Large intestine (tissue), 3 donors: Measurements from ENCODE around the gene UBE4B. TPM values are rescaled to one million over a fixed set of nuclear protein-coding genes. Genes with fewer than 3 reads are reported as not detected.
"Not testable (repeated sequence)": the region's sequence is repeated elsewhere in the genome, so short reads cannot be mapped to it uniquely, and the experiment has no call there.

Experiments used
- DNase-seq, 2 donors: peaks; one replicate each; pipeline versions ENCODE4 v3.0.0 to v3.0.0-alpha.2; 2013
- H3K27ac ChIP-seq: one replicate; pipeline ENCODE4 v1.5.1; 2013; ENCODE audit warnings: low read length
- H3K27me3 ChIP-seq: 2 replicates; pipeline ENCODE4 v1.6.1; 2013; ENCODE audit warnings: low read length; ENCODE audit not compliant: control insufficient read depth, insufficient read depth
- H3K36me3 ChIP-seq: 2 replicates; pipeline ENCODE4 v1.6.1; 2013; ENCODE audit warnings: low read length; ENCODE audit not compliant: control insufficient read depth, insufficient read depth
- H3K4me1 ChIP-seq: one replicate; pipeline ENCODE4 v1.6.1; 2013; ENCODE audit warnings: low read length; ENCODE audit not compliant: control insufficient read depth, insufficient read depth
- H3K4me3 ChIP-seq: one replicate; pipeline ENCODE4 v1.5.1; 2013; ENCODE audit warnings: low read length
- H3K9me3 ChIP-seq: one replicate; pipeline ENCODE4 v1.6.1; 2013; ENCODE audit warnings: mild to moderate bottlenecking, low read depth, low read length, moderate library complexity; ENCODE audit not compliant: control insufficient read depth
- WGBS: methylation state at CpG from one replicate; pipeline ENCODE4 v1.1.5; 2013; ENCODE audit warnings: low lambda C conversion rate; ENCODE audit not compliant: insufficient coverage; 5-methylcytosine and 5-hydroxymethylcytosine counted together
- polyA plus RNA-seq: library from polyadenylated mRNA; unstranded; fragments of 120-200 nt; gene quantifications from one replicate; pipeline ENCODE4 v1.2.1, GENCODE V29; 2013

The UBE4B gene
- polyA plus RNA-seq, 1 donor = 49.1 TPM

DNA sequence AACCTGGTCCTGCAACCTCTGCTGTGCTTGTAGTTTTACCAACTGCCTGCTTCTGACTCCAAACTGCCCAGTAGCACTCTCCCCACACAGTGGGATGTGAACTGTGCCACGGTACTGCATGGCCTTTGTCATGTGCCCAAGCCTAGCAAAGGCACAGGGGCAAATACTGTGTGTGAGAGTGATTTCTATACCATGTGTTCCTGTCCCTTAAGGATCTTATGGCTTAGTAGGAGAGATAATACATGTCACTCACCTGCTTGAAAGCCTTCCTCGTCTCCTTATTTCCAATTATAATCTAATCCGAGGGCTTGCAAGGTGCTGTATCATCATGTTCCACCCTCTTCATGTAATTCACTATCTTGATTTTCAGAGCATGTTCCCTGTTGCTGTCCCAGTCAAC, 51.3 kb downstream of the UBE4B start:
- no peaks in the 10 kb centered on the region for H3K9me3 ChIP-seq
- H3K4me1 ChIP-seq = peaks cover 9% of the 10 kb centered on the region
- DNase-seq = peak in 1 of 2 donors; percentile 27
- WGBS = 80% methylated on average over 1 of the region's 3 CpGs
- H3K36me3 ChIP-seq = peaks cover 15% of the 10 kb centered on the region
- H3K27ac ChIP-seq = no peak overlapping the region
- H3K4me3 ChIP-seq = no peak overlapping the region
- no peaks in the 10 kb centered on the region for H3K27me3 ChIP-seq

DNA sequence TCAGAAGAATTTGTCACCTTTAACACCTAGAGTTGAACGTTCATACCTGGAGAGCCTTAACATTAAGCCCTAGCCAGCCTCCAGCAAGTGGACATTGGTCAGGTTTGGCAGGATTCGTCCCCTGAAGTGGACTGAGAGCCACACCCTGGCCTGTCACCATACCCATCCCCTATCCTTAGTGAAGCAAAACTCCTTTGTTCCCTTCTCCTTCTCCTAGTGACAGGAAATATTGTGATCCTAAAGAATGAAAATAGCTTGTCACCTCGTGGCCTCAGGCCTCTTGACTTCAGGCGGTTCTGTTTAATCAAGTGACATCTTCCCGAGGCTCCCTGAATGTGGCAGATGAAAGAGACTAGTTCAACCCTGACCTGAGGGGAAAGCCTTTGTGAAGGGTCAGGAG, 52.3 kb downstream of the UBE4B start:
- no CpG with 5 or more reads among the region's 5 CpGs for WGBS
- no peak for DNase-seq
- peaks cover 13% of the 10 kb centered on the region for H3K36me3 ChIP-seq

DNA sequence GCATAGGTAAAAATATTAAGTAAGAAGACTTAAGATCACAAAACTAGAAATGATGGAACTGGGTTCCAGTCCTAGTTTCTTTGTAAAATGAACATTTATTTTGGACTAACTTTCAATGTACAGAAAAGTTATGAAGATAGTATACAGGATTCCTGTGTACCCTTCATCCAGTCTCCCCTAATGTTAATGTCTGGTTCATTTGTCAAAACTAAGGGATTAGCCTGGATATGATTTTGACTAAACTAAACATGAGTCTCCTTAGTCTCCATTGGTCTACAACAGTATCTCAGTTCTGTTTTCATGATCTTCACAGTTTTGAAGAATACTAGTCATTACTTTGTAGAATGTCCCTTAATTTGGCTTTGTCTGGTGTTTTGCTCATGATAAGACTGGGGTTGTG, 54.5 kb downstream of the UBE4B start:
- Histone ChIP-seq H3K27ac (no peak overlapping the region), H3K36me3 (peaks cover 8% of the 10 kb centered on the region), H3K9me3 (no peaks in the 10 kb centered on the region), H3K4me3 (no peak overlapping the region), H3K4me1 (peaks cover 9% of the 10 kb centered on the region), H3K27me3 (no peaks in the 10 kb centered on the region)
- DNase-seq = no peak

More for the DNA sequence above, 52.3 kb downstream of the UBE4B start:
- no peak overlapping the region for H3K27ac ChIP-seq
- H3K4me1 ChIP-seq = peaks cover 9% of the 10 kb centered on the region
- no peaks in the 10 kb centered on the region for H3K9me3 ChIP-seq
- no peaks in the 10 kb centered on the region for H3K27me3 ChIP-seq
- no peak overlapping the region for H3K4me3 ChIP-seq

DNA sequence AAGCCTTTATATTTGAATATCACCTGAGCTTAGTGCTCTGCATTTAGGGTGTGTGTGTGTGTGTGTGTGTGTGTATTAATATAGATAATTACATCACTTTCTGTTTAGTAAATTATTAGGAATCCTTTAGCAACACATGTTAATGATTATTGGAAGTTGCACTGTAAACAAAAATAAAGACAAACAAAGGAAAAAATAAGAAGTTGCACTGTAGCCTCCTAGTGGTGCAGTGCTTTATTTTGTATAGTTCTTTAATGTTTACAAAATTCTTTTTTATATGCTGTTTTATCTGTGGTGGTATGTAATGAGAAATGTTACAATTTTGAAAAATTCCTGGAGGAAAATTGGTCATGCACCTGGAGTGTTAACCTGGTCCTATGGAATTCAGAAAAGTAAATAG, 69.2 kb downstream of the UBE4B start:
- Histone ChIP-seq H3K4me3 (no peak overlapping the region), H3K4me1 (peaks cover 29% of the 10 kb centered on the region), H3K27me3 (no peaks in the 10 kb centered on the region), H3K27ac (no peak overlapping the region), H3K36me3 (peaks cover 39% of the 10 kb centered on the region), H3K9me3 (no peaks in the 10 kb centered on the region)
- DNase-seq = no peak

DNA sequence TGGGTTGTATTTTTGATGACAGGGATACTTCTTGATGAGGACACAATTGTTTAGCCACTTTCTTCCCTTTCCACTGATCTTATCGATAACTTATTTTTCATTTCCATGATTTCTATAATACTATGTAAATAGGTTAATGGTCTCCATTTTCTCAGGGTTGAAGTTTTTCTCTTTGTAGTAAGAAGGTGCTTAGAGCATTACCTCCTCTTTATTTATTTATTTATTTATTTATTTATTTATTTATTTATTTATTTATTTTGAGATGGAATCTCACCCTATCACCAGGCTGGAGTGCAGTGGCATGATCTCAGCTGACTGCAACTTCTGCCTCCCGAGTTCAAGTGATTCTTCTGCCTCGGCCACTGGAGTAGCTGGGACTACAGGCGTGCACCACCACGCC, 70.4 kb downstream of the UBE4B start:
- DNase-seq = no peak
- peaks cover 39% of the 10 kb centered on the region for H3K36me3 ChIP-seq
- H3K27me3 ChIP-seq = no peaks in the 10 kb centered on the region
- peaks cover 31% of the 10 kb centered on the region for H3K4me1 ChIP-seq
- 90% methylated on average over 2 of the region's 5 CpGs for WGBS
- no peak overlapping the region for H3K27ac ChIP-seq
- H3K4me3 ChIP-seq = no peak overlapping the region
- H3K9me3 ChIP-seq = no peaks in the 10 kb centered on the region

DNA sequence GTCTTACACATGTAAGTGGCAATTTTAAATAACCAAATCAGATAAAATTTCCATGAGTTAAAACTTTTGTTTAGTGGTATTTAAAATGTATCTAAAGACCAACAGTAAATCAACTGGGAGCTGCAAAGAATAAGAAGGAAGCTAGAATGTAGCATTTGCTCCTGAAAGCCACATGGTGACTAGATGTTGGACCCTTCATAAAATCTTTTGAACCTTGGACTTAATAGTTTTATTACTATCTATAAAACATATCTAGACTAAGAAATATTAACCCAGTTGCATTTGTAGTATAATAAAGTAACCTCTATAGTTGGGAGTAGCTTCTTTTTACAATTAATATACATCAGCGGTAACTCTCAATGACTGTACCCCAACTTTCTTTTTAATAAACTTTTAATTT, 72.1 kb downstream of the UBE4B start:
- Histone ChIP-seq H3K27ac (peak overlapping the region; percentile 62), H3K4me3 (no peak overlapping the region), H3K4me1 (peaks cover 31% of the 10 kb centered on the region), H3K27me3 (no peaks in the 10 kb centered on the region), H3K9me3 (no peaks in the 10 kb centered on the region), H3K36me3 (peaks cover 43% of the 10 kb centered on the region)
- peak; percentile 36 to 83 for DNase-seq
- 18% methylated on average over 1 of the region's 1 CpG for WGBS

DNA sequence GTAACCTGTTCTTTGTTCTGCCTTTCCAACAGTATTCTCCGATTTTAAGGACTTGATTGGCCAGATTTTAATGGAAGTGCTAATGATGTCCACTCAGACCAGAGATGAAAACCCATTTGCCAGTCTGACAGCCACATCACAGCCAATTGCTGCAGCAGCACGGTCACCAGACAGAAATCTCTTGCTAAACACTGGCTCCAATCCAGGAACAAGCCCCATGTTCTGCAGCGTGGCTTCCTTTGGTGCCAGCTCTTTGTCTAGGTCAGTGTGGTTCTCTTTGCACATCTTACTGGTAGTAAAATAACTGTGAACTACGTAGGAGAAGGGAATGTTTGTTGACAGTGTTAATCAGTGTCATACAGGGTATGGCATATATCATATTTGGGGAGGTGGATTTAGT, 72.7 kb downstream of the UBE4B start:
- Histone ChIP-seq H3K4me1 (peaks cover 31% of the 10 kb centered on the region), H3K9me3 (no peaks in the 10 kb centered on the region), H3K4me3 (no peak overlapping the region), H3K27me3 (no peaks in the 10 kb centered on the region), H3K36me3 (peaks cover 43% of the 10 kb centered on the region), H3K27ac (peak overlapping the region; percentile 62)
- WGBS = no CpG with 5 or more reads among the region's 4 CpGs
- peak; percentile 31 to 63 for DNase-seq

DNA sequence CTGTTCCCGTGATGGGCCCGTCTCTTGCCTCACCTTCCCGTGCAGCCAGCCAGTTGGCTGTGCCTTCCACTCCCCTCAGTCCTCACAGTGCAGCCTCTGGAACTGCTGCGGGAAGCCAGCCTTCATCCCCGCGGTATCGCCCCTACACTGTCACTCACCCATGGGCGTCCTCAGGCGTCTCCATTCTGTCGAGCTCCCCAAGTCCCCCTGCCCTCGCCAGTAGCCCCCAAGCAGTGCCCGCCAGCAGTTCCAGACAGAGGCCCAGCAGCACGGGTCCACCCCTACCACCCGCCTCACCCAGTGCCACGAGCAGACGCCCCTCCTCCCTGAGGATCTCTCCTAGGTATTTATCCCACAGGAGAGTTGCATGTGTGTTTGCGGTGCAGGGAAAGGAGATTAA, 73.5 kb downstream of the UBE4B start:
- H3K9me3 ChIP-seq = no peaks in the 10 kb centered on the region
- peaks cover 41% of the 10 kb centered on the region for H3K36me3 ChIP-seq
- H3K4me1 ChIP-seq = peaks cover 31% of the 10 kb centered on the region
- H3K27ac ChIP-seq = peak overlapping the region; percentile 62
- no peak for DNase-seq
- WGBS = no CpG with 5 or more reads among the region's 17 CpGs
- no peaks in the 10 kb centered on the region for H3K27me3 ChIP-seq
- H3K4me3 ChIP-seq = no peak overlapping the region

DNA sequence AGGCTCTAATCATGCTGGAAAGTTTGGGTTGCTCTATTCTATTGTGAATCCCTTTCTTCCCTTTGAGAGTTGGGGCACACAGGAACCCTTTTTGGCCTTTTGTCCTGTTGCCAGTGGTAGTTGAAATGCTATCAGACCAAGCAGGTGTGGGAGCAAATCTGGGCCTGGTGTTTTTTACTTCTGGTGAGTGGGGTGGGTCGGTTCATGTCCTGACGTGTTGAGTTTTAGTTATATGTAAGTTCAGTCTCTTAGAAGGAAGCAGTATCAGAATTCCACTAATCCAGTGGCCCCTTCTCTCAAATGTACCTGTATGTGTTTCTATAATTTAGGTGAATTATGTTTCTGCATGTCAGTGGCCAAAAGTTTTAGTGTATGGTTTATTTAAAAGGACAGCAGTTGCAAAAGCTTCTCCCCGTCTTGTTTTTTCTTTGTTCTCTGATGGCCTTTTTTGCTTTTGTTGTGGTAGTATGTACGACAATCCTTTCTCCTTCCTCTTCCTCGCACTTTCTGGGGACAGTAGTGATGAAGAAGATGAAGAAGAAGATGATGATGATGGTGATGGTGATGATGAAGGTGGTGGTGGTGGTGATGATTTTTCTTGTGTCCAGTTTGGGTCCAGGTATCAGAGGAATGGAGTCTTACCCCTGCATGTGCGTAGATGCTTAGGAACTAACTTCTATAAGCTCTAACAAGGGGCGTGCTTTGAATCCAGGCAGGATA, 74.2 kb downstream of the UBE4B start:
- Histone ChIP-seq H3K4me1 (peaks cover 31% of the 10 kb centered on the region), H3K4me3 (no peak overlapping the region), H3K9me3 (no peaks in the 10 kb centered on the region), H3K27me3 (no peaks in the 10 kb centered on the region), H3K27ac (no peak overlapping the region), H3K36me3 (peaks cover 39% of the 10 kb centered on the region)
- 77% methylated on average over 2 of the region's 7 CpGs for WGBS
- no peak for DNase-seq

DNA sequence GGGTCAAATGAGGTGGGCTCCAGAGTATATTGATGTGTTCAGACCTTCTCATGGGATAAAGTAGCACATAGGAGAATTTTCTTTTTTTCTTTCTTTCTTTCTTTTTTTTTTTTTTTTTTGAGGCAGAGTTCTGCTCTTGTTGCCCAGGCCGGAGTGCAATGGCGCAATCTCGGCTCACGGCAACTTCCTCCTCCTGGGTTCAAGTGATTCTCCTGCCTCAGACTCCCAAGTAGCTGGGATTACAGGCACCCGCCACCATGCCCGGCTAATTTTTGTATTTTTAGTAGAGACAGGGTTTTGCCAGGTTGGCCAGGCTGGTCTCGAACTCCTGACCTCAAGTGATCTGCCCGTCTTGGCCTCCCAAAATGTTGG, 74.7 kb downstream of the UBE4B start:
- WGBS = no CpG with 5 or more reads among the region's 8 CpGs
- not testable (repeated sequence) for H3K9me3 ChIP-seq, H3K27me3 ChIP-seq, H3K27ac ChIP-seq, H3K4me3 ChIP-seq, DNase-seq
- H3K36me3 ChIP-seq = peaks cover 39% of the 10 kb centered on the region
- H3K4me1 ChIP-seq = peaks cover 31% of the 10 kb centered on the region

DNA sequence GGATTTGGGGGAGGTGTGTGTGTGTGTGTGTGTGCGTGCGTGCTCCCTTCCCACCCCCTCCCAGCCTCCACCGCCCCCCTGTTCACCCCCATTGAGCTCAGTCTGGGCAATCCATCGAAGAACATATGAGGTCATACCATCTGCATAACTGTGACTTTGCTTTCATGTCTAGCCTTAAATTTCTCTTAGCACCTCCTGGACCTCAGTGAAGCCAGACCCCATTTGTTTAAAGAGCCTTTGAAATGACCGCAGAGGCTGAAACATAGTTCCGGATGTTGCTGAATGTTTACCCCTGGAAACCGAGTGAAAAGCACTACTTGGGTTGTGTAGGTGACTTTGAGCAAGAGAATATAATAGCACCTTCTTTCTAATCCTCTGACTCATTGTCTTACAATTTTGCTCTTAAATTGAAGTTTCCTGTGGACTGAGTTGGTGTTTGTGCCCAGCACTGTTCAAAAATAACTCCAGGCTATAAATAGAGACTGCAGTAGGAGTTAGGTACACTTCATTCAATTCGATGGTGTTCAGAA, 75.4 kb downstream of the UBE4B start:
- Histone ChIP-seq H3K27ac (no peak overlapping the region), H3K4me1 (peaks cover 31% of the 10 kb centered on the region), H3K4me3 (no peak overlapping the region), H3K27me3 (no peaks in the 10 kb centered on the region), H3K9me3 (no peaks in the 10 kb centered on the region), H3K36me3 (peaks cover 40% of the 10 kb centered on the region)
- WGBS = 83% methylated on average over 1 of the region's 8 CpGs
- no peak for DNase-seq
